ENCODE results near the gene NMD3.

DNA sequence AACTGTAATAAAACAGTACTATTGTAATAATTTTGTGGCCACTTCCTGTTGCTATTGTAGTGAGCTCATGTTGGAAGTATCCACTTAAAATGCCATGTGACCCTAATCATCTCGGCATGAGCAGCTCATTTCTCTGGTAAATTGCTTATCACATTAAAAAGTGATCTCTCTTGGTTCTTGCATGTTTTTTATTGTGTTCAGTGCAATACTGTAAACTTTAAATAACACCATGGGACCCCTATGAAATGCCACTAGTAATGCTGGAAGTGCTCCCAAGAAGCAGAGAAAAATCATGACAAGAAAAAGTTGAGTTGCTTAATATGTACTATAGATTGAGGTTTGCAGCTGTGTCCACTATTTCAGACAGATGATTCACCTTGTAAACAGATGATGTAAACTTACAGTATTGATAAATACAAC, 45.6 kb downstream of the NMD3 start:
- TF ChIP-seq POLR2AphosphoS5 (IDR thresholded peaks at IDR 0.05; ENCODE audit: borderline replicate concordance, low read depth, low read length) (no peak; the same call in 1 of the 2 replicates), EZH2 (IDR thresholded peaks at IDR 0.05) (no peak)
